CD8-positive, alpha-beta memory T cell (primary cell): ENCODE data around the gene NR1H4. TPM values are rescaled to one million over a fixed set of nuclear protein-coding genes. Genes with fewer than 3 reads are reported as not detected.

Source experiments
- CTCF ChIA-PET: fragments of 350-600 bp; sonication (Branson Sonifier 250); formaldehyde crosslinking; loops from one replicate; lab custom pipeline; 2021; ENCODE audit warnings: antibody characterized with exemption; lab: Charles Lee
- POLR2A ChIA-PET: fragments of 350-600 bp; sonication (Branson Sonifier 250); formaldehyde crosslinking; loops from one replicate; lab custom pipeline; 2021; ENCODE audit warnings: antibody characterized with exemption; lab: Charles Lee
- DNase-seq, 5 donors: peaks; one replicate each; pipeline versions ENCODE4 v3.0.0 to v3.0.0-alpha.2; 2020 to 2022; ENCODE audit warnings: mixed read lengths in 1 of 5
- H3K27ac ChIP-seq: one replicate; pipeline ENCODE4 v1.7.0; 2013; ENCODE audit warnings: low read depth, mild to moderate bottlenecking, low read length, moderate library complexity
- H3K27me3 ChIP-seq: 2 replicates; pipeline ENCODE4 v1.7.0; 2013; ENCODE audit warnings: low read length, mild to moderate bottlenecking; ENCODE audit not compliant: insufficient read depth, poor library complexity, severe bottlenecking
- H3K36me3 ChIP-seq: 2 replicates; pipeline ENCODE4 v1.7.0; 2013; ENCODE audit warnings: mild to moderate bottlenecking, low read length, moderate library complexity; ENCODE audit not compliant: insufficient read depth
- H3K4me1 ChIP-seq: 2 replicates; pipeline ENCODE4 v1.7.0; 2013; ENCODE audit warnings: mild to moderate bottlenecking, low read length, moderate library complexity; ENCODE audit not compliant: insufficient read depth
- H3K4me3 ChIP-seq: 2 replicates; pipeline ENCODE4 v1.7.0; 2013; ENCODE audit warnings: mild to moderate bottlenecking, low read length
- H3K9me3 ChIP-seq: 2 replicates; pipeline ENCODE4 v1.7.0; 2013; ENCODE audit warnings: mild to moderate bottlenecking, low read length
- H3K27ac Mint-ChIP-seq, 8 donors: one replicate each; pipeline ENCODE4 v1.8.0; 2020 to 2021; ENCODE audit warnings: mixed read lengths in 8 of 8, mild to moderate bottlenecking in 6 of 8, inconsistent platforms in 3 of 8, moderate library complexity in 3 of 8
- H3K27me3 Mint-ChIP-seq, 2 donors: one replicate each; pipeline ENCODE4 v1.8.0; 2020 to 2021; ENCODE audit warnings: mixed read lengths in 2 of 2, mild to moderate bottlenecking in 1 of 2, moderate library complexity in 1 of 2
- H3K36me3 Mint-ChIP-seq, 3 donors: one replicate each; pipeline ENCODE4 v1.8.0; 2020 to 2021; ENCODE audit warnings: mixed read lengths in 3 of 3, inconsistent platforms in 1 of 3, mild to moderate bottlenecking in 1 of 3
- H3K4me1 Mint-ChIP-seq, 3 donors: one replicate each; pipeline ENCODE4 v1.8.0; 2020 to 2021; ENCODE audit warnings: mixed read lengths in 3 of 3, inconsistent platforms in 1 of 3, mild to moderate bottlenecking in 1 of 3
- H3K4me3 Mint-ChIP-seq, 7 donors: one replicate each; pipeline ENCODE4 v1.8.0; 2020 to 2021; ENCODE audit warnings: mixed read lengths in 7 of 7, mild to moderate bottlenecking in 6 of 7, moderate library complexity in 4 of 7, inconsistent platforms in 2 of 7
- H3K9me3 Mint-ChIP-seq, 5 donors: one replicate each; pipeline ENCODE4 v1.8.0; 2020 to 2022; ENCODE audit warnings: mixed read lengths in 5 of 5, mild to moderate bottlenecking in 3 of 5, moderate library complexity in 2 of 5, inconsistent platforms in 1 of 5
- polyA plus RNA-seq: library from polyadenylated mRNA; unstranded; fragments of 300-500 nt; fragmentation: Illumina TruSeq; gene quantifications from one replicate; pipeline ENCODE4 v1.2.3, GENCODE V29; 2021
- total RNA-seq, 2 experiments: library from RNA; stranded (reverse); gene quantifications; one replicate each; pipeline ENCODE4 v1.2.3, GENCODE V29; 2021

Gene NR1H4
- total and polyA plus RNA-seq, 3 experiments from 2014 or later, result not detected

- H3K9me3 Mint-ChIP-seq, result peaks cover 0 to 2% (median 0%) of the 10 kb centered on the region in 5 donors
- no peaks in the 10 kb centered on the region for H3K36me3 Mint-ChIP-seq
- ChIA-PET POLR2A (no interaction called here), CTCF (no interaction called here)
- no peak overlapping the region for H3K27ac Mint-ChIP-seq
- peaks cover 0 to 6% of the 10 kb centered on the region in 2 donors for H3K27me3 Mint-ChIP-seq
- no peaks in the 10 kb centered on the region for H3K4me1 Mint-ChIP-seq
- Histone ChIP-seq H3K27me3 (no peaks in the 10 kb centered on the region), H3K4me3 (no peak overlapping the region), H3K36me3 (no peaks in the 10 kb centered on the region), H3K27ac (no peak overlapping the region), H3K9me3 (no peaks in the 10 kb centered on the region), H3K4me1 (no peaks in the 10 kb centered on the region)
- no peak overlapping the region for H3K4me3 Mint-ChIP-seq
- no peak for DNase-seq
Measured at GRCh38 chr12:100439797-100440196, 33.9 kb upstream of the NR1H4 start.

DNA sequence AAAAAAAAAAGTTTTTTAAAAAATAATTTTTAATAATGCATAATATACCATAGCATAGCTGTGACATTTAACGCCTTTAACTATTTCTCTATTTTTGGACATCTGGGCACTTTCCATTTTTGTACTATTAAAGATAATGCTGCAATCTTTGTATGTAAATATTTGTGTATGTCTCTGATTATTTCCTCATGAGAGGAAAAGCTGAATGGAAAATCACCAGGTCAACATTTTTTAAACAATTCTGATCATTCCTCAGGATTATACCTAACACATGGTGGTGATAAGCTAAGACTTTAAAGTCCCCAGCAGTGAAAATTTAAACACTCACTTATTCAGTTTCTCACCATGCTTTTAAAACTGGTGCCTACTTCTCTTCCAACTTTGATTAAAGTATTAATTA lies 31.3 kb upstream of the NR1H4 start:
- H3K27ac Mint-ChIP-seq, result no peak overlapping the region
- CTCF ChIA-PET, result no interaction called here

DNA sequence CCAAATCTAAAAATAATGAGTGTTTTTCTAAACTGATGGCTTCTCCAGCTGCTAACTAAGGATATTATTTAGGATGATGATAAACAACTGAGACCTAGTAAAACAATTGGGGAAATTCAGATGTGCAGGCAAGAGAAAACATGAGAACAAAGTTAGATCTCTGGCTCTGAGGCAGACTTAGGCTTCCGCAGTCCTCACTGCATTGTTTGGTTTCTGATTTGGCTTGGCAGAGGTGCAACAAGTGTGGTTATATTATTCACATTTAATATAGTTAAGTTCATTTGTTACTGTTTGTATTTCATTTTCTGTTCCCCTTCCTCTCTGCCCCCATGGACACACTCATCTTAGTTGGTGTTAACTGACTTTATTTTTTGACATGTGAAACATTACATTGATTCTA lies 30.2 kb upstream of the NR1H4 start:
- peaks cover 3% of the 10 kb centered on the region for H3K27me3 ChIP-seq
- ChIA-PET POLR2A (no interaction called here), CTCF (no interaction called here)

More for the DNA sequence above, 31.3 kb upstream of the NR1H4 start:
- Histone ChIP-seq H3K36me3 (no peaks in the 10 kb centered on the region), H3K9me3 (no peaks in the 10 kb centered on the region), H3K27me3 (peaks cover 3% of the 10 kb centered on the region), H3K4me3 (no peak overlapping the region), H3K4me1 (no peaks in the 10 kb centered on the region), H3K27ac (no peak overlapping the region)
- POLR2A ChIA-PET, result no interaction called here
- no peaks in the 10 kb centered on the region for H3K4me1 Mint-ChIP-seq
- no peak for DNase-seq
- peaks cover 13 to 14% of the 10 kb centered on the region in 2 donors for H3K27me3 Mint-ChIP-seq
- no peak overlapping the region for H3K4me3 Mint-ChIP-seq
- H3K36me3 Mint-ChIP-seq, result no peaks in the 10 kb centered on the region
- peaks cover 0 to 6% (median 0%) of the 10 kb centered on the region in 5 donors for H3K9me3 Mint-ChIP-seq

GRCh38 chr12:100445081-100445481 lies 28.6 kb upstream of the NR1H4 start:
- H3K4me3 Mint-ChIP-seq, result no peak overlapping the region
- Histone ChIP-seq H3K36me3 (no peaks in the 10 kb centered on the region), H3K4me1 (no peaks in the 10 kb centered on the region), H3K27ac (no peak overlapping the region), H3K9me3 (no peaks in the 10 kb centered on the region), H3K4me3 (no peak overlapping the region), H3K27me3 (peaks cover 3% of the 10 kb centered on the region)
- H3K27ac Mint-ChIP-seq, result no peak overlapping the region
- H3K9me3 Mint-ChIP-seq, result peaks cover 0 to 6% (median 0%) of the 10 kb centered on the region in 5 donors
- H3K27me3 Mint-ChIP-seq, result peaks cover 15 to 27% of the 10 kb centered on the region in 2 donors
- no peaks in the 10 kb centered on the region for H3K36me3 Mint-ChIP-seq
- no peaks in the 10 kb centered on the region for H3K4me1 Mint-ChIP-seq
- ChIA-PET CTCF (no interaction called here), POLR2A (no interaction called here)
- DNase-seq, result no peak

More for the DNA sequence above, 30.2 kb upstream of the NR1H4 start:
- H3K27ac Mint-ChIP-seq, result no peak overlapping the region
- H3K27ac ChIP-seq, result no peak overlapping the region
- no peak for DNase-seq
- H3K4me1 ChIP-seq, result no peaks in the 10 kb centered on the region
- no peaks in the 10 kb centered on the region for H3K4me1 Mint-ChIP-seq
- H3K9me3 ChIP-seq, result no peaks in the 10 kb centered on the region
- no peaks in the 10 kb centered on the region for H3K36me3 Mint-ChIP-seq
- H3K4me3 Mint-ChIP-seq, result no peak overlapping the region
- no peaks in the 10 kb centered on the region for H3K36me3 ChIP-seq
- H3K27me3 Mint-ChIP-seq, result peaks cover 14 to 17% of the 10 kb centered on the region in 2 donors
- H3K9me3 Mint-ChIP-seq, result peaks cover 0 to 6% (median 0%) of the 10 kb centered on the region in 5 donors
- no peak overlapping the region for H3K4me3 ChIP-seq

DNA sequence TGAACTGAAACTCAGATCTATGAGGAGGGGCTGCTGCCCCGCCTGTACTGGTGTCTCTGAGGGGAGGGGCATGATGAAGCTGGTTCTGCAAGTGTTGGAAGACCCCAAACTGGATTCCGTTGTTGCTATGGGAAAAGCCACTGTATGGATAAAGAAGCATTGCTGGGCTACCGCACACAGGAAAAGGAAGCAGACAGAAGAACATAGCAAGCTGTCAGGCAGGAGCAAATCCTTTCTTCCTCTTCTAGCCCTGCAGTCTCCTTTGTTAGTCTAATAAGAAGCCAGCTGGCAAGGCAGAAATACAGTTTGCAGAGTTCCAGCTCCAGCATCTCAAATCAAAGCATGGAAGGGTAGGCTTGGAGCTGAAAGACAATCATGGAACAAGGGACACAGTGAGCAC lies 26.3 kb upstream of the NR1H4 start:
- no peaks in the 10 kb centered on the region for H3K36me3 Mint-ChIP-seq
- peaks cover 0 to 6% (median 0%) of the 10 kb centered on the region in 5 donors for H3K9me3 Mint-ChIP-seq
- POLR2A ChIA-PET, result no interaction called here
- CTCF ChIA-PET, result no interaction called here
- Histone ChIP-seq H3K9me3 (no peaks in the 10 kb centered on the region), H3K36me3 (no peaks in the 10 kb centered on the region), H3K27me3 (peaks cover 3% of the 10 kb centered on the region), H3K27ac (no peak overlapping the region), H3K4me3 (no peak overlapping the region), H3K4me1 (no peaks in the 10 kb centered on the region)
- H3K27me3 Mint-ChIP-seq, result peaks cover 14 to 32% of the 10 kb centered on the region in 2 donors
- H3K4me3 Mint-ChIP-seq, result no peak overlapping the region
- no peak for DNase-seq
- H3K27ac Mint-ChIP-seq, result no peak overlapping the region
- no peaks in the 10 kb centered on the region for H3K4me1 Mint-ChIP-seq

DNA sequence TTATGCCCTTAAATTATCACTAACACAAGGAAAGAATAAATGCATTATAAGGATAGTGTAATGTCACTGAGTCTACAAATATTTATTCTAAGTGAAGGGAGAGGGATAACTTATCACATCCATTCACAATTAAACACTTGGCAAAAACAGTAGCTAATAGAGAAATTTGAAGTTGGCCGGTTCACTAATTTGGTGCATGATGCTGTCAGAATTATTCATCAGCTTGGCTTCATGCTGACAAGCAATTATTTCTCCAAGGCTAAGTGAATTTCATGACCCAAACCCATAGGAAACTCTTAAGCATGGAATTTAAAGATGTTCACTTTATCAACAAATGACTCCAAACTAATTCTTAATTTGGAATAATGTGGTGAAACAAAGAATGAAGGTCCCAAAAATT lies 25.0 kb upstream of the NR1H4 start:
- Mint-ChIP-seq H3K36me3 (no peaks in the 10 kb centered on the region), H3K27ac (no peak overlapping the region), H3K27me3 (peaks cover 12 to 32% of the 10 kb centered on the region in 2 donors), H3K4me1 (no peaks in the 10 kb centered on the region), H3K4me3 (no peak overlapping the region), H3K9me3 (peaks cover 0 to 6% (median 0%) of the 10 kb centered on the region in 5 donors)
- CTCF ChIA-PET, result no interaction called here
- Histone ChIP-seq H3K9me3 (no peaks in the 10 kb centered on the region), H3K27me3 (peaks cover 3% of the 10 kb centered on the region), H3K36me3 (no peaks in the 10 kb centered on the region), H3K27ac (no peak overlapping the region), H3K4me1 (no peaks in the 10 kb centered on the region), H3K4me3 (no peak overlapping the region)
- DNase-seq, result no peak
- POLR2A ChIA-PET, result no interaction called here

- Histone ChIP-seq H3K36me3 (no peaks in the 10 kb centered on the region), H3K4me1 (no peaks in the 10 kb centered on the region), H3K4me3 (no peak overlapping the region), H3K9me3 (no peaks in the 10 kb centered on the region), H3K27me3 (peaks cover 3% of the 10 kb centered on the region), H3K27ac (no peak overlapping the region)
- Mint-ChIP-seq H3K36me3 (no peaks in the 10 kb centered on the region), H3K27me3 (peaks cover 10 to 25% of the 10 kb centered on the region in 2 donors), H3K4me1 (no peaks in the 10 kb centered on the region), H3K4me3 (no peak overlapping the region), H3K27ac (no peak overlapping the region), H3K9me3 (no peaks in the 10 kb centered on the region)
- CTCF ChIA-PET, result no interaction called here
- no peak for DNase-seq
- POLR2A ChIA-PET, result no interaction called here
Measured at GRCh38 chr12:100450735-100451134, 22.9 kb upstream of the NR1H4 start.

GRCh38 chr12:100453951-100454350 lies 19.7 kb upstream of the NR1H4 start:
- ChIA-PET POLR2A (no interaction called here), CTCF (no interaction called here)
- H3K9me3 Mint-ChIP-seq, result no peaks in the 10 kb centered on the region
- H3K4me1 Mint-ChIP-seq, result no peaks in the 10 kb centered on the region
- Histone ChIP-seq H3K36me3 (no peaks in the 10 kb centered on the region), H3K27me3 (no peaks in the 10 kb centered on the region), H3K4me3 (no peak overlapping the region), H3K27ac (no peak overlapping the region), H3K9me3 (no peaks in the 10 kb centered on the region), H3K4me1 (no peaks in the 10 kb centered on the region)
- DNase-seq, result no peak
- H3K27me3 Mint-ChIP-seq, result peaks cover 2 to 15% of the 10 kb centered on the region in 2 donors
- H3K27ac Mint-ChIP-seq, result no peak overlapping the region
- H3K4me3 Mint-ChIP-seq, result no peak overlapping the region
- no peaks in the 10 kb centered on the region for H3K36me3 Mint-ChIP-seq

DNA sequence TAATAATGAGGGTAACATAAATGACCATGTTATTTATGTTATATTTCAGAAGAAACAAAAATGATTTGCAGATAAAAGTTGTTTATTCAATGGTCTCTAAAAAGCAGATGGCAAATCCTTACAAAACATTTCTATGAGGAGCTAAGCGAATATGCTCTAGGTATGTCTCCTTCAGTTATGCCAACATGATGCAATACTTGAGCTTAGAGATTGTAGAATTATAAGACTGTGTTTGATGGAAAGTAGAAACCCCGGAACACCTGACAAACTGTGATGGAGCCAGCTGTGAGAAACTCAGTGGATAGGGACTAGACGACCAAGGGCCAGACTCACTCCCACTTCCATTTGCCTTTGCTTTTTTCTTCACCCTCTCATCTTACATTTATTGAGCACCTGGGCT lies 17.8 kb upstream of the NR1H4 start:
- no peak for DNase-seq
- Mint-ChIP-seq H3K4me3 (no peak overlapping the region), H3K4me1 (no peaks in the 10 kb centered on the region), H3K9me3 (no peaks in the 10 kb centered on the region), H3K27me3 (peaks cover 0 to 6% of the 10 kb centered on the region in 2 donors), H3K27ac (no peak overlapping the region), H3K36me3 (no peaks in the 10 kb centered on the region)
- no peaks in the 10 kb centered on the region for H3K27me3 ChIP-seq
- no peak overlapping the region for H3K4me3 ChIP-seq
- H3K27ac ChIP-seq, result no peak overlapping the region
- H3K4me1 ChIP-seq, result no peaks in the 10 kb centered on the region
- H3K36me3 ChIP-seq, result no peaks in the 10 kb centered on the region
- ChIA-PET CTCF (no interaction called here), POLR2A (no interaction called here)
- no peaks in the 10 kb centered on the region for H3K9me3 ChIP-seq
